Kidney epithelial cell (primary cell): ENCODE results near the gene DUSP2. TPM values are rescaled to one million over a fixed set of nuclear protein-coding genes. Genes with fewer than 3 reads are reported as not detected.

Source experiments
- DNase-seq: peaks from one replicate; pipeline ENCODE4 v3.0.0-alpha.2; 2010; ENCODE audit warnings: low read depth
- H3K27me3 ChIP-seq: 2 replicates; pipeline ENCODE4 v1.6.0; 2011; ENCODE audit warnings: low read length; ENCODE audit not compliant: control insufficient read depth, insufficient read depth
- H3K36me3 ChIP-seq: 2 replicates; pipeline ENCODE4 v1.5.1; 2011; ENCODE audit warnings: low read length; ENCODE audit not compliant: control insufficient read depth, insufficient read depth
- H3K4me3 ChIP-seq: 2 replicates; pipeline ENCODE4 v1.5.1; 2011; ENCODE audit warnings: low read depth, mild to moderate bottlenecking, control low read depth, low read length
- total RNA-seq: library from RNA; depleted of rRNA; stranded (reverse); fragments of >200 nt; gene quantifications from 2 replicates; pipeline ENCODE4 v1.2.3, GENCODE V29; 2015
- TF ChIP-seq, protein P1 (sequence below): IDR thresholded peaks from 2 replicates; pipeline ENCODE4 v1.5.1; 2011; ENCODE audit warnings: mild to moderate bottlenecking, moderate library complexity, low read length, control low read depth, inconsistent platforms; ENCODE audit not compliant: insufficient read depth, poor library complexity, severe bottlenecking

DUSP2 gene
- total RNA-seq, 1 donor from 2014 or later = 1.7 TPM

GRCh38 chr2:96184989-96185388, 39.7 kb upstream of the DUSP2 start:
- no peak for DNase-seq
- TF ChIP-seq, protein P1, sequence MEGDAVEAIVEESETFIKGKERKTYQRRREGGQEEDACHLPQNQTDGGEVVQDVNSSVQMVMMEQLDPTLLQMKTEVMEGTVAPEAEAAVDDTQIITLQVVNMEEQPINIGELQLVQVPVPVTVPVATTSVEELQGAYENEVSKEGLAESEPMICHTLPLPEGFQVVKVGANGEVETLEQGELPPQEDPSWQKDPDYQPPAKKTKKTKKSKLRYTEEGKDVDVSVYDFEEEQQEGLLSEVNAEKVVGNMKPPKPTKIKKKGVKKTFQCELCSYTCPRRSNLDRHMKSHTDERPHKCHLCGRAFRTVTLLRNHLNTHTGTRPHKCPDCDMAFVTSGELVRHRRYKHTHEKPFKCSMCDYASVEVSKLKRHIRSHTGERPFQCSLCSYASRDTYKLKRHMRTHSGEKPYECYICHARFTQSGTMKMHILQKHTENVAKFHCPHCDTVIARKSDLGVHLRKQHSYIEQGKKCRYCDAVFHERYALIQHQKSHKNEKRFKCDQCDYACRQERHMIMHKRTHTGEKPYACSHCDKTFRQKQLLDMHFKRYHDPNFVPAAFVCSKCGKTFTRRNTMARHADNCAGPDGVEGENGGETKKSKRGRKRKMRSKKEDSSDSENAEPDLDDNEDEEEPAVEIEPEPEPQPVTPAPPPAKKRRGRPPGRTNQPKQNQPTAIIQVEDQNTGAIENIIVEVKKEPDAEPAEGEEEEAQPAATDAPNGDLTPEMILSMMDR = no peak
- no peaks in the 10 kb centered on the region for H3K27me3 ChIP-seq
- peaks cover 4% of the 10 kb centered on the region for H3K36me3 ChIP-seq
- H3K4me3 ChIP-seq = no peak overlapping the region

DNA sequence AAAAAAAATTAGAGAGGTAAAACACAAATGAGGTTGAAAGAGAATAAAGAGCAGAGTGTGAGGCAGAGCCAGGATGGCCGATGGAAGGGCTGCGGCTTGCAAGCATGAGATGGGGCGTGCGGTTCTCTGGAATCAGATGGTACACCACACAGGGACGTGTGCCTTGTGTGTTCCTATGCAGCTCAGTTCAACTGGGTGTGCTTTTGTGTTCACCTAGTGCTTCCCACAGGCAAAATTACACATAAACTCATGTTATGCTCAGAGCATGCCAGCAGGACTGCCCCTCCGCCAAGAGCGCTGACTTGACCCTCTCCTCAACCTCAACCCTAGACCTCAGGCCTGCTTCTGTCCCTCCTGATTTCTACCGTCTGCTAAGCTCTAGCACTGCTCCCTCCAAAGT, 38.9 kb upstream of the DUSP2 start:
- TF ChIP-seq, protein P1 = no peak
- H3K4me3 ChIP-seq = no peak overlapping the region
- no peak for DNase-seq
- no peaks in the 10 kb centered on the region for H3K27me3 ChIP-seq
- peaks cover 4% of the 10 kb centered on the region for H3K36me3 ChIP-seq

DNA sequence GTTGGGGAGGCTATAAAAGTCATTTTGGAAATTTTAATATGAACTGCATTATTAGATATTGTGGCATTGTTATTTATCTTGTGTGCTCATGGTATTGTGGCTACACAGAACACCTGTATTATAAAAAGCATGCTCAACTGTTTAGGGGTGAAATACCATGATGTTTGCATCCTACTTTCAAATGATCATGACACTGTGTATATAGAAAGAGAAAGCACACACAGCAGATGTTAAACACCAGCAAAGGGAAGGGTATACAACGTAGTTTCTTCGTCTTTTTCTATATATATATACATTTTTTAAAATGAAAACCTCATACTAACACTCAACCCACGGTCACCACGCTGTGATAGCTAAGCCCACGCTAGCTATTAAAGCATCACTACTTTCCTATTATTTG, 36.3 kb upstream of the DUSP2 start:
- no peak for DNase-seq
- Histone ChIP-seq H3K36me3 (peaks cover 4% of the 10 kb centered on the region), H3K27me3 (no peaks in the 10 kb centered on the region), H3K4me3 (no peak overlapping the region)
- TF ChIP-seq, protein P1 = no peak

- TF ChIP-seq, protein P1 = no peak
- Histone ChIP-seq H3K27me3 (no peaks in the 10 kb centered on the region), H3K36me3 (peaks cover 4% of the 10 kb centered on the region), H3K4me3 (no peak overlapping the region)
- DNase-seq = no peak
Measured at GRCh38 chr2:96180521-96180920, 35.3 kb upstream of the DUSP2 start.

GRCh38 chr2:96180002-96180401, 34.8 kb upstream of the DUSP2 start:
- H3K36me3 ChIP-seq = peaks cover 2% of the 10 kb centered on the region
- TF ChIP-seq, protein P1 = no peak
- no peak overlapping the region for H3K4me3 ChIP-seq
- no peaks in the 10 kb centered on the region for H3K27me3 ChIP-seq
- no peak for DNase-seq

DNA sequence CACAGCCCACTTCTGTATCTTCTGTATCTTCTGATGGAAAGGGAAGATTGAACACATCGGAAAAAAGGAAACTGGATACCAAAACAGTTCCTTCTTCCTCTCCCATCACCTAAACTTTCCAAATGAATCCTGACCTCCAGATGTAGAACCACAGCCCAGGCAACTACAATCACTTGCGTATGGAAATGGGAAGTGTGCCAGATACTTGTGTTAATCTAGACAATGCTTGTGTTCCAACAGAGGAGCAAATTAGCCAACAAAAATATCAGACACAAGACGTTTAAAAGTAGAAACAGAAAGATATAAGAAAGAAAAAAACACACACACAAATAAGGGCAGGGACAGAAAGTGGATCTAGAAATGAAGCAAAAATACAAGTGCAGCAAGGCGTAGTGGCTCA, 31.4 kb upstream of the DUSP2 start:
- no peak for DNase-seq
- TF ChIP-seq, protein P1 = no peak
- Histone ChIP-seq H3K4me3 (no peak overlapping the region), H3K27me3 (no peaks in the 10 kb centered on the region), H3K36me3 (no peaks in the 10 kb centered on the region)
